ENCODE results near the gene RTF1. TPM values are rescaled to one million over a fixed set of nuclear protein-coding genes. Genes with fewer than 3 reads are reported as not detected.

The RTF1 gene
- total RNA-seq, 6 donors from 2014 or later, result 22.6 to 58.1 (median 27.2) TPM

GRCh38 chr15:41489641-41490040 lies 72.7 kb downstream of the RTF1 start:
- Histone ChIP-seq H3K27me3 (peaks cover 0 to 10% (median 4%) of the 10 kb centered on the region in 4 donors), H3K4me3 (no peak overlapping the region), H3K27ac (no peak overlapping the region), H3K4me1 (peaks cover 20 to 26% (median 23%) of the 10 kb centered on the region in 4 donors), H3K9me3 (no peaks in the 10 kb centered on the region), H3K36me3 (no peaks in the 10 kb centered on the region)
- 88 to 100% methylated on average over 2 of the region's 2 CpGs for WGBS, 2 donors
- ATAC-seq (ENCODE audit: low FRiP score in 2 of 2) (no peak), DNase-seq (no peak)
- no peak for TF ChIP-seq EP300 (IDR thresholded peaks at IDR 0.05)

- TF ChIP-seq POLR2AphosphoS5 (IDR thresholded peaks at IDR 0.05) (no peak), EP300 (IDR thresholded peaks at IDR 0.05) (no peak), CTCF (IDR thresholded peaks at IDR 0.05) (no peak), POLR2A (IDR thresholded peaks at IDR 0.05) (no peak)
- Histone ChIP-seq H3K27me3 (peaks cover 0 to 17% (median 11%) of the 10 kb centered on the region in 4 donors), H3K4me1 (peaks cover 27 to 33% (median 30%) of the 10 kb centered on the region in 4 donors), H3K36me3 (no peaks in the 10 kb centered on the region), H3K9me3 (no peaks in the 10 kb centered on the region), H3K4me3 (no peak overlapping the region), H3K27ac (no peak overlapping the region)
- WGBS, 2 donors, result 34 to 59% methylated on average over 3 to 4 of the region's 4 CpGs
- DNase-seq (no peak), ATAC-seq (ENCODE audit: low FRiP score in 2 of 2) (peak in 1 of 2 donors; percentile 13)
Measured at GRCh38 chr15:41490355-41490754, 73.5 kb downstream of the RTF1 start.

GRCh38 chr15:41491889-41492288 lies 75.0 kb downstream of the RTF1 start:
- H3K27me3 ChIP-seq, result peaks cover 0 to 26% (median 18%) of the 10 kb centered on the region in 4 donors
- H3K9me3 ChIP-seq, result no peaks in the 10 kb centered on the region
- DNase-seq, result no peak
- H3K36me3 ChIP-seq, result no peaks in the 10 kb centered on the region
- ATAC-seq (ENCODE audit: low FRiP score in 2 of 2), result no peak
- TF ChIP-seq CTCF (IDR thresholded peaks at IDR 0.05), result no peak
- no peak for TF ChIP-seq EP300 (IDR thresholded peaks at IDR 0.05)
- no peak for TF ChIP-seq POLR2A (IDR thresholded peaks at IDR 0.05)
- no peak for TF ChIP-seq POLR2AphosphoS5 (IDR thresholded peaks at IDR 0.05)
- no peak overlapping the region for H3K4me3 ChIP-seq
- H3K27ac ChIP-seq, result no peak overlapping the region
- 83% methylated on average over 4 of the region's 4 CpGs for whole genome bisulfite sequencing, 2 donors
- H3K4me1 ChIP-seq, result peaks cover 35 to 40% (median 38%) of the 10 kb centered on the region in 4 donors

- DNase-seq (no peak), ATAC-seq (ENCODE audit: low FRiP score in 2 of 2) (no peak)
- no peaks in the 10 kb centered on the region for H3K9me3 ChIP-seq
- TF ChIP-seq POLR2A (IDR thresholded peaks at IDR 0.05) (no peak), CTCF (IDR thresholded peaks at IDR 0.05) (no peak), EP300 (IDR thresholded peaks at IDR 0.05) (no peak), POLR2AphosphoS5 (IDR thresholded peaks at IDR 0.05) (no peak)
- no peaks in the 10 kb centered on the region for H3K36me3 ChIP-seq
- WGBS, 2 donors, result 3 to 7% methylated on average over 13 to 15 of the region's 15 CpGs
- H3K4me3 ChIP-seq, result peak overlapping the region in 3 of 4 donors; percentile 69 to 78 (median 73)
- peaks cover 35 to 38% (median 38%) of the 10 kb centered on the region in 4 donors for H3K4me1 ChIP-seq
- peak overlapping the region in 2 of 4 donors; percentile 31 to 79 for H3K27ac ChIP-seq
- H3K27me3 ChIP-seq, result peaks cover 0 to 26% (median 18%) of the 10 kb centered on the region in 4 donors
Measured at GRCh38 chr15:41492597-41493204, 75.8 kb downstream of the RTF1 start.

- Histone ChIP-seq H3K4me3 (peak within 1 kb of the TSS; percentile 69 to 78 (median 72)), H3K4me1 (peaks cover 35 to 38% (median 36%) of the 10 kb centered on the region in 4 donors), H3K27me3 (peaks cover 0 to 26% (median 18%) of the 10 kb centered on the region in 4 donors), H3K9me3 (no peaks in the 10 kb centered on the region), H3K36me3 (no peaks in the 10 kb centered on the region), H3K27ac (peak within 1 kb of the TSS in 3 of 4 donors; percentile 19 to 79 (median 31))
- ATAC-seq (ENCODE audit: low FRiP score in 2 of 2) (peak; percentile 67 to 89), DNase-seq (peak; percentile 84 to 95)
- WGBS, 2 donors, result 0% methylated on average over 3 to 37 of the region's 60 CpGs
- no peak for TF ChIP-seq EP300 (IDR thresholded peaks at IDR 0.05)
- TF ChIP-seq POLR2A (IDR thresholded peaks at IDR 0.05), result no peak
- TF ChIP-seq POLR2AphosphoS5 (IDR thresholded peaks at IDR 0.05), result no peak
- TF ChIP-seq CTCF (IDR thresholded peaks at IDR 0.05), result no peak
Measured at GRCh38 chr15:41493205-41493901, 76.5 kb downstream of the RTF1 start, which contains the start of gene ITPKA. Gene ITPKA, plus strand, starts transcription at chr15:41493874. Its CDS starts 54 bp downstream, at chr15:41493928.

Measured in upper lobe of left lung (tissue), 6 donors.